Activated CD4-positive, alpha-beta T cell treated with anti-CD3 and anti-CD28 coated beads, Interleukin-2, amount 10 ng/mL, durations not matched to agents 7 days and 5 days (primary cell): ENCODE results near the gene SENP6. TPM values are rescaled to one million over a fixed set of nuclear protein-coding genes. Genes with fewer than 3 reads are reported as not detected.
"Not testable (repeated sequence)": the region's sequence is repeated elsewhere in the genome, so short reads cannot be mapped to it uniquely, and the experiment has no call there.

Source experiments
- CTCF ChIA-PET: fragments of 350-600 bp; sonication (Branson Sonifier 250); formaldehyde crosslinking; loops from one replicate; lab custom pipeline; 2021; ENCODE audit warnings: antibody characterized with exemption; lab: Charles Lee
- POLR2A ChIA-PET: fragments of 350-600 bp; sonication (Branson Sonifier 250); formaldehyde crosslinking; loops from one replicate; lab custom pipeline; 2021; ENCODE audit warnings: antibody characterized with exemption; lab: Charles Lee
- DNase-seq: peaks from one replicate; pipeline ENCODE4 v3.0.0-alpha.2; 2020
- H3K27ac Mint-ChIP-seq: one replicate; pipeline ENCODE4 v1.8.0; 2021; ENCODE audit warnings: mild to moderate bottlenecking, moderate library complexity, mixed read lengths
- H3K27me3 Mint-ChIP-seq: one replicate; pipeline ENCODE4 v1.8.0; 2021; ENCODE audit warnings: mixed read lengths
- H3K36me3 Mint-ChIP-seq: one replicate; pipeline ENCODE4 v1.8.0; 2021; ENCODE audit warnings: low read depth, mixed read lengths
- H3K4me1 Mint-ChIP-seq: one replicate; pipeline ENCODE4 v1.8.0; 2021; ENCODE audit warnings: mixed read lengths
- H3K4me3 Mint-ChIP-seq: one replicate; pipeline ENCODE4 v1.8.0; 2021; ENCODE audit warnings: mild to moderate bottlenecking, moderate library complexity, mixed read lengths
- H3K9me3 Mint-ChIP-seq: one replicate; pipeline ENCODE4 v1.8.0; 2021; ENCODE audit warnings: mixed read lengths
- total RNA-seq, 2 experiments: library from RNA; stranded (reverse); gene quantifications; one replicate each; pipeline ENCODE4 v1.2.3, GENCODE V29; 2021

Gene SENP6
- total RNA-seq, result 10 to 100 TPM; 70.9 to 78.5 TPM

GRCh38 chr6:75601304-75602245, at the start of gene SENP6:
Gene SENP6 (plus strand): TSS chr6:75601880. CDS start chr6:75602525, 645 bp downstream.
- POLR2A ChIA-PET, result interaction anchor here (0.6 kb wide), 1 partner anchor 20 kb away, joined by 4 read pairs; no protein-coding TSS in a partner anchor
- H3K4me1 Mint-ChIP-seq, result peaks cover 51% of the 10 kb centered on the region

GRCh38 chr6:75556240-75556639, 45.4 kb upstream of the SENP6 start:
- no peak for DNase-seq
- H3K27ac Mint-ChIP-seq, result no peak overlapping the region
- no peaks in the 10 kb centered on the region for H3K36me3 Mint-ChIP-seq
- ChIA-PET CTCF (no interaction called here), POLR2A (no interaction called here)
- H3K4me1 Mint-ChIP-seq, result peaks cover 6% of the 10 kb centered on the region
- H3K9me3 Mint-ChIP-seq, result no peaks in the 10 kb centered on the region
- no peak overlapping the region for H3K4me3 Mint-ChIP-seq
- peaks cover 1% of the 10 kb centered on the region for H3K27me3 Mint-ChIP-seq

More at GRCh38 chr6:75601304-75602245, at the start of gene SENP6:
- Mint-ChIP-seq H3K9me3 (no peaks in the 10 kb centered on the region), H3K36me3 (peaks cover 20% of the 10 kb centered on the region), H3K27me3 (no peaks in the 10 kb centered on the region), H3K27ac (peak within 1 kb of the TSS; percentile 92), H3K4me3 (peak within 1 kb of the TSS; percentile 94)
- CTCF ChIA-PET, result interaction anchor here (0.7 to 1.5 kb wide), 3 partner anchors 8 to 35 kb away, joined by 3 to 4 read pairs (median 4); no protein-coding TSS in a partner anchor
- DNase-seq, result peak; percentile 66

- Mint-ChIP-seq H3K27ac (no peak overlapping the region), H3K4me3 (no peak overlapping the region), H3K9me3 (no peaks in the 10 kb centered on the region), H3K4me1 (no peaks in the 10 kb centered on the region), H3K36me3 (no peaks in the 10 kb centered on the region), H3K27me3 (peaks cover 3% of the 10 kb centered on the region)
- ChIA-PET POLR2A (no interaction called here), CTCF (no interaction called here)
- no peak for DNase-seq
Observed at GRCh38 chr6:75557068-75557467, 44.6 kb upstream of the SENP6 start.

- Mint-ChIP-seq H3K27ac (no peak overlapping the region), H3K9me3 (peaks cover 20% of the 10 kb centered on the region), H3K27me3 (peaks cover 37% of the 10 kb centered on the region), H3K4me3 (no peak overlapping the region), H3K4me1 (no peaks in the 10 kb centered on the region), H3K36me3 (peaks cover 1% of the 10 kb centered on the region)
- ChIA-PET CTCF (interaction anchor here (0.5 to 0.6 kb wide), 2 partner anchors 72 to 130 kb away, joined by 3 to 4 read pairs; no protein-coding TSS in a partner anchor), POLR2A (no interaction called here)
- DNase-seq, result peak; percentile 7
Observed at GRCh38 chr6:75563032-75563431, 38.6 kb upstream of the SENP6 start.

- H3K4me3 Mint-ChIP-seq, result no peak overlapping the region
- no peaks in the 10 kb centered on the region for H3K4me1 Mint-ChIP-seq
- peaks cover 20% of the 10 kb centered on the region for H3K9me3 Mint-ChIP-seq
- H3K27ac Mint-ChIP-seq, result no peak overlapping the region
- H3K27me3 Mint-ChIP-seq, result peaks cover 43% of the 10 kb centered on the region
- H3K36me3 Mint-ChIP-seq, result peaks cover 1% of the 10 kb centered on the region
- POLR2A ChIA-PET, result no interaction called here
- CTCF ChIA-PET, result interaction anchor here (1.5 kb wide), 1 partner anchor 36 kb away, joined by 4 read pairs; no protein-coding TSS in a partner anchor
- no peak for DNase-seq
Observed at GRCh38 chr6:75566137-75566767, 35.4 kb upstream of the SENP6 start.

- H3K9me3 Mint-ChIP-seq, result peaks cover 20% of the 10 kb centered on the region
- no peak for DNase-seq
- POLR2A ChIA-PET, result no interaction called here
- peaks cover 36% of the 10 kb centered on the region for H3K27me3 Mint-ChIP-seq
- peaks cover 1% of the 10 kb centered on the region for H3K36me3 Mint-ChIP-seq
- no peak overlapping the region for H3K4me3 Mint-ChIP-seq
- no peaks in the 10 kb centered on the region for H3K4me1 Mint-ChIP-seq
- H3K27ac Mint-ChIP-seq, result no peak overlapping the region
- CTCF ChIA-PET, result no interaction called here
Observed at GRCh38 chr6:75568100-75568499, 33.6 kb upstream of the SENP6 start.

- peaks cover 1% of the 10 kb centered on the region for H3K36me3 Mint-ChIP-seq
- no peak for DNase-seq
- peaks cover 20% of the 10 kb centered on the region for H3K9me3 Mint-ChIP-seq
- H3K27me3 Mint-ChIP-seq, result peaks cover 32% of the 10 kb centered on the region
- no peaks in the 10 kb centered on the region for H3K4me1 Mint-ChIP-seq
- POLR2A ChIA-PET, result no interaction called here
- CTCF ChIA-PET, result no interaction called here
- no peak overlapping the region for H3K4me3 Mint-ChIP-seq
- no peak overlapping the region for H3K27ac Mint-ChIP-seq
Observed at GRCh38 chr6:75568965-75569364, 32.7 kb upstream of the SENP6 start.

GRCh38 chr6:75570671-75571070, 31.0 kb upstream of the SENP6 start:
- H3K36me3 Mint-ChIP-seq, H3K27ac Mint-ChIP-seq, POLR2A ChIA-PET, H3K4me1 Mint-ChIP-seq, DNase-seq, H3K4me3 Mint-ChIP-seq: not testable (repeated sequence)
- CTCF ChIA-PET, result interaction anchor here (0.6 kb wide), 2 partner anchors 17 to 189 kb away, joined by 5 read pairs; no protein-coding TSS in a partner anchor
- H3K27me3 Mint-ChIP-seq, result peaks cover 18% of the 10 kb centered on the region
- peaks cover 14% of the 10 kb centered on the region for H3K9me3 Mint-ChIP-seq

GRCh38 chr6:75572072-75572471, 29.6 kb upstream of the SENP6 start:
- Mint-ChIP-seq H3K4me3 (no peak overlapping the region), H3K9me3 (peaks cover 4% of the 10 kb centered on the region), H3K36me3 (no peaks in the 10 kb centered on the region), H3K27me3 (peaks cover 13% of the 10 kb centered on the region), H3K4me1 (no peaks in the 10 kb centered on the region), H3K27ac (no peak overlapping the region)
- ChIA-PET CTCF (interaction anchor here (0.6 to 1.1 kb wide), 2 partner anchors 14 to 78 kb away, joined by 3 to 4 read pairs; no protein-coding TSS in a partner anchor), POLR2A (no interaction called here)
- no peak for DNase-seq

- Mint-ChIP-seq H3K4me1 (peaks cover 11% of the 10 kb centered on the region), H3K4me3 (no peak overlapping the region), H3K27ac (no peak overlapping the region), H3K27me3 (peaks cover 4% of the 10 kb centered on the region), H3K9me3 (peaks cover 9% of the 10 kb centered on the region), H3K36me3 (peaks cover 2% of the 10 kb centered on the region)
- no peak for DNase-seq
- ChIA-PET CTCF (no interaction called here), POLR2A (no interaction called here)
Observed at GRCh38 chr6:75579951-75580350, 21.7 kb upstream of the SENP6 start.

GRCh38 chr6:75581231-75581630, 20.4 kb upstream of the SENP6 start:
- Mint-ChIP-seq H3K4me1 (peaks cover 11% of the 10 kb centered on the region), H3K27me3 (peaks cover 2% of the 10 kb centered on the region), H3K4me3 (no peak overlapping the region), H3K9me3 (peaks cover 9% of the 10 kb centered on the region), H3K27ac (no peak overlapping the region), H3K36me3 (peaks cover 2% of the 10 kb centered on the region)
- ChIA-PET POLR2A (no interaction called here), CTCF (interaction anchor here (0.8 kb wide), 1 partner anchor 13 kb away, joined by 3 read pairs; no protein-coding TSS in a partner anchor)
- no peak for DNase-seq

GRCh38 chr6:75584552-75584951, 17.1 kb upstream of the SENP6 start:
- POLR2A ChIA-PET, H3K27ac Mint-ChIP-seq, H3K4me3 Mint-ChIP-seq, H3K36me3 Mint-ChIP-seq, H3K9me3 Mint-ChIP-seq, DNase-seq, H3K27me3 Mint-ChIP-seq, CTCF ChIA-PET: not testable (repeated sequence)
- peaks cover 10% of the 10 kb centered on the region for H3K4me1 Mint-ChIP-seq
